ENCODE measurements around the gene STXBP3. TPM values are rescaled to one million over a fixed set of nuclear protein-coding genes. Genes with fewer than 3 reads are reported as not detected.
A peak's percentile ranks its signal among the peaks of the same experiment; 100 is the strongest.

STXBP3 gene
- total and polyA plus RNA-seq, 9 of the 15 experiments (the other 6 are each of a cell fraction or from before 2014, with no cell fraction given): 32.5 to 52.5 (median 39.2) TPM

- TF ChIP-seq SFPQ (IDR thresholded peaks at IDR 0.05; ENCODE audit: low read depth, low read length): no peak
- no peak for TF ChIP-seq RB1 (IDR thresholded peaks at IDR 0.05; ENCODE audit: low read depth)
- no peak for TF ChIP-seq KLF16 (IDR thresholded peaks at IDR 0.05)
- TF ChIP-seq POU5F1 (IDR thresholded peaks at IDR 0.05; ENCODE audit: borderline replicate concordance, low read depth, low read length, partially characterized antibody): no peak
- TF ChIP-seq TRIM24 (IDR thresholded peaks at IDR 0.05): peak in 1 of 2 experiments; percentile 16; a peak in 1 of 4 replicates
- peak; percentile 52 to 61; a peak in 3 of 4 replicates for TF ChIP-seq NRF1 (conservative IDR thresholded peaks at IDR 0.05 in 1 of 2, IDR thresholded peaks at IDR 0.05 in 1 of 2)
- TF ChIP-seq REST (IDR thresholded peaks at IDR 0.05; ENCODE audit: borderline replicate concordance): peak; percentile 54
- TF ChIP-seq REST (CRISPR knock-in tag; IDR thresholded peaks at IDR 0.05; ENCODE audit: low read depth): no peak
- no peak for TF ChIP-seq NR4A1 (CRISPR knock-in tag; IDR thresholded peaks at IDR 0.05)
- TF ChIP-seq NR4A1 (tag; IDR thresholded peaks at IDR 0.05): no peak
- TF ChIP-seq KLF1 (tag; IDR thresholded peaks at IDR 0.05): no peak
- no peak for TF ChIP-seq ZNF644 (tag; IDR thresholded peaks at IDR 0.05; ENCODE audit: low read depth)
- peak; percentile 90 for TF ChIP-seq ZNF384 (IDR thresholded peaks at IDR 0.05; ENCODE audit: low read depth, low read length)
Measured at GRCh38 chr1:108816049-108816893, 69.8 kb downstream of the STXBP3 start (continued).
